ENCODE data around the gene OLA1.

- TF ChIP-seq SUZ12 (IDR thresholded peaks at IDR 0.05; ENCODE audit: extremely low read depth, insufficient read depth, insufficient read length): no peak
- no peak for TF ChIP-seq YY1 (IDR thresholded peaks at IDR 0.05; ENCODE audit: insufficient read depth, insufficient read length)
- TF ChIP-seq ZNF274 (IDR thresholded peaks at IDR 0.05; ENCODE audit: low read depth, low read length): no peak
Measured at GRCh38 chr2:174205562-174205961, 42.8 kb downstream of the OLA1 start.
